ENCODE measurements around the gene NOL3. TPM values are rescaled to one million over a fixed set of nuclear protein-coding genes. Genes with fewer than 3 reads are reported as not detected.

The NOL3 gene
- total and polyA plus RNA-seq, 3 experiments from 2014 or later: 0.91 to 2.3 (median 2.1) TPM

DNA sequence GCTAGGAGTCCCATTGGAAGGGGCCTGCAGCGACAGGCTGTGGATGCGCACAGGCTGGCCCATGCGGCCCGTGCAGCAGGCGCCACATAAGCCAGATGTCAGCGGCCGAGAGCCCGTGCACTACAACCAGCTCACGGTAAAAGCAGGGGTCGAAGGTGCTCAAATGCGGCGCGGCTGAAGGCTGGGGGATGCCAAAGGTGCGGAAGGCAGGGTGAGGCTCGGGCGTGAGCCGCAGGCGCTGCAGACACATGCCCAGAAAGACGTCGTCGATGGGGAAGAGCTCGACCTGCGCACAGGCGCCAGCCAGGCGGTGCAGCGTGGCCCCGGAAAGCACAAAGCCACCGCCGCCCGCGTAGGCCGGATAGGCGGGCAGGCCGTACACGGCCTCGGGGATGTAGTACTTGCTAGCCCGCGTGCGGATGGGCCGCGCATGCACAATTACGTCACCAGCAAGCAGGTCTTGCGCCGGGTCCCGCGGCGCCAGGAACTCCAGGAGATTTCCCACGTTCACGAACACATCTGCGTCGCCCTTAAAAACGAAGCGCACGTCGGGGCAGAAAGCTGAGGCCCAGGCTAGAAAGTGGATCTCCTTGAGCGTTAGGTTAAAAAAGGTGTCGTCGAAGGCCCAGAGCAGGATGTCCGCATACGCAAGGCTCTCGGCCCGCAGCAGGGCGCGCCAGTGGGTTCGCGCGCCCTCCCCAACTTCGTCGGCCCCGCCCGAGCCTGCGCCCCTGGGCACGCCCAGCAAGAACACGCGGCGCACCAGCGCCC lies 20.9 kb upstream of the NOL3 start:
- H3K27ac Mint-ChIP-seq: no peak overlapping the region
- H3K9me3 Mint-ChIP-seq: no peaks in the 10 kb centered on the region
- no peak for DNase-seq
- Histone ChIP-seq H3K36me3 (ENCODE audit: insufficient read depth, low read length) (peaks cover 13% of the 10 kb centered on the region), H3K27ac (ENCODE audit: low read depth, low read length) (no peak overlapping the region), H3K9me3 (ENCODE audit: low read length) (no peaks in the 10 kb centered on the region), H3K4me1 (ENCODE audit: insufficient read depth, low read length) (peaks cover 7% of the 10 kb centered on the region), H3K4me3 (ENCODE audit: low read length) (no peak overlapping the region), H3K27me3 (ENCODE audit: insufficient read depth, low read length, poor library complexity, severe bottlenecking) (no peaks in the 10 kb centered on the region)
- H3K4me3 Mint-ChIP-seq: peak overlapping the region in 6 of 7 donors; percentile 32 to 57 (median 44)
- ChIA-PET CTCF (interaction anchor here (0.9 to 1.3 kb wide), 2 partner anchors 36 to 48 kb away, joined by 3 to 4 read pairs; no protein-coding TSS in a partner anchor), POLR2A (no interaction called here)
- peaks cover 21 to 40% (median 24%) of the 10 kb centered on the region in 3 donors for H3K4me1 Mint-ChIP-seq
- H3K36me3 Mint-ChIP-seq: peaks cover 5 to 39% (median 7%) of the 10 kb centered on the region in 3 donors
- H3K27me3 Mint-ChIP-seq: peaks cover 0 to 6% of the 10 kb centered on the region in 2 donors

DNA sequence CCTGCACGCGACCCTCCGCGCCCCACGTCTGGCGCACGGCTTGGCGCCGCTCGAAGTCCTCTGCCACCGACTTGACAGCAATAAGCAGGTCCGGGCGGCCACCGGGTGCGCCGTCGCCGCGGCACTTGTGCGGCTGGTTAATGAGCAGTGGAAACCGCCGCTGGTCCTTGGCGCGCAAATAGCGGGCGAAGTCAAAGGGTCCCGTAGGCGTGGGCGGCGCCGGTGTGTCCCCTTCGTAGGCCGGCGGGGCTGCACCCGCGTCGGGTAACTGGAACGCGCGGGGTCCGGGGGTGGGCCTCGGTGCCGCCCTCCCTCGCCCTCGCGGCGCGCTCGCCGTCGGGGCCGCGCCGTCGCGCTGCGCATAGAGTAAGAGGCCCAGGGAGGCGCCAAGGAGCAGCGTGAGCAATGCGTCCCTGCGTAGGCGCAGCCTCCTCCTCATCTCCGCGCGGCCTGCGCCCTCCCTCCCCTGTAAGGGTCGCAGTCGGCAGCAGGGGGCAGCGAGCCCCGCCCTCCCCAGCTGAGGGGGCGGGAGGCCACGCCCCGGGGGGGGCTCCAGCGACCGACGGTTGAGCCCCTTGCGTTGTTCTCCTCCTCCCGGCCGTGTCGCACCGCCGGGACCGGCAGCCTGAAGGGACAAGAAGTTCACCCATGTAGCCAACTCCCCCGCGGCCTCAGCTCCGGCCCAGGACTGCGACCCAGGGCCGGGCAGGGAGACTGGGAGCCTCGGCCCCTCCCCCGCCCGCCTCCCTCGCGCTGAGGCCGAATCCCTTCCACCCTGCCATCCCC lies 20.1 kb upstream of the NOL3 start:
- Histone ChIP-seq H3K4me1 (ENCODE audit: insufficient read depth, low read length) (peaks cover 7% of the 10 kb centered on the region), H3K27ac (ENCODE audit: low read depth, low read length) (no peak overlapping the region), H3K27me3 (ENCODE audit: insufficient read depth, low read length, poor library complexity, severe bottlenecking) (no peaks in the 10 kb centered on the region), H3K4me3 (ENCODE audit: low read length) (peak overlapping the region; percentile 46), H3K9me3 (ENCODE audit: low read length) (no peaks in the 10 kb centered on the region), H3K36me3 (ENCODE audit: insufficient read depth, low read length) (peaks cover 9% of the 10 kb centered on the region)
- peaks cover 0 to 6% of the 10 kb centered on the region in 2 donors for H3K27me3 Mint-ChIP-seq
- H3K27ac Mint-ChIP-seq: no peak overlapping the region
- H3K4me3 Mint-ChIP-seq: peak overlapping the region in 5 of 7 donors; percentile 19 to 87 (median 78)
- peaks cover 5 to 31% (median 7%) of the 10 kb centered on the region in 3 donors for H3K36me3 Mint-ChIP-seq
- no peaks in the 10 kb centered on the region for H3K9me3 Mint-ChIP-seq
- ChIA-PET CTCF (interaction anchor here (1.3 to 17.6 kb wide), 5 partner anchors 15 to 173 kb away, joined by 3 to 205 read pairs (median 56); partner anchors contain the start of genes EXOC3L1, FBXL8, HSF4 and MATCAP1), POLR2A (interaction anchor here (0.5 to 2.8 kb wide), 4 partner anchors 9 to 82 kb away, joined by 3 to 9 read pairs (median 6); partner anchors contain the start of genes FBXL8 and TRADD)
- DNase-seq: peak in 2 of 5 donors; percentile 26 to 36
- peaks cover 21 to 42% (median 24%) of the 10 kb centered on the region in 3 donors for H3K4me1 Mint-ChIP-seq

DNA sequence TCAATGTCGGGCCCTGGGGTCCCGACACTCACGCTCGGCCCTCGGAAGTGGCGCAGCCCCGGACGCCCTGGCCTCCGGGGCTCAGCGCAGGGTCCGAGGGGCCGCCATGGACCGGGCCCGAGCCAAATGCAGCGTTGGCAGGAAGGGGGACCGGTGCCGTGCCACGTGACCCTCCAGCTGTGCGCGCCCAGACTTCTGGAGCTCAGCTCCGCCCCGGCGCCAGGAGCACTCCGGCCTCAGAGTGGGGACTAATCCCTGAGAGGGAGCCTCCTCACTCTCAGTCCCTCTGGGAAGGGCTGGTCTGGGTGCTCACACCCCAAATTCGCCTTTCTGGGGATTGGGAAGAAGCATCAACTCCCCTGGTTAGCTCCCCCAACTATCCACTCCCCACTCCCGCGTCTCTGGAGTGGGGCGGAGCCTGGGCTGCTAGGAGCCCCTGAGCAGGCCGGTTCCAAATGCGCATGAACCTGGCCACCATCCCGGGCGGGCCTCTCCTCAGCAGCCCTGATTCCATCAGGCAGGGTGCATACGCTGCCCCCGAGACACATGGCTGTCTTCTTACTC lies 19.4 kb upstream of the NOL3 start, which contains the start of gene B3GNT9:
Gene B3GNT9 (minus strand): TSS at position 166 of the 564 bp plus-strand sequence. CDS start 513 bp downstream, outside the sequence.
- peaks cover 12% of the 10 kb centered on the region for H3K4me1 ChIP-seq (ENCODE audit: insufficient read depth, low read length)
- peaks cover 0 to 6% of the 10 kb centered on the region in 2 donors for H3K27me3 Mint-ChIP-seq
- H3K27me3 ChIP-seq (ENCODE audit: insufficient read depth, low read length, poor library complexity, severe bottlenecking): no peaks in the 10 kb centered on the region
- H3K36me3 Mint-ChIP-seq: peaks cover 5 to 24% (median 7%) of the 10 kb centered on the region in 3 donors
- peak in 1 of 5 donors; percentile 21 for DNase-seq
- peak within 1 kb of the TSS; percentile 68 to 87 (median 78) for H3K4me3 Mint-ChIP-seq
- ChIA-PET POLR2A (interaction anchor here (0.9 to 2.8 kb wide), 4 partner anchors 8 to 172 kb away, joined by 3 to 9 read pairs (median 6); partner anchors contain the start of genes FBXL8 and TRADD), CTCF (interaction anchor here (1.3 to 17.6 kb wide), 6 partner anchors 14 to 174 kb away, joined by 3 to 205 read pairs (median 30); partner anchors contain the start of genes EXOC3L1, FBXL8, HSF4 and MATCAP1)
- H3K4me1 Mint-ChIP-seq: peaks cover 24 to 49% (median 26%) of the 10 kb centered on the region in 3 donors
- H3K4me3 ChIP-seq (ENCODE audit: low read length): peak within 1 kb of the TSS; percentile 46
- H3K27ac ChIP-seq (ENCODE audit: low read depth, low read length): no peak within 1 kb of the TSS
- no peaks in the 10 kb centered on the region for H3K9me3 Mint-ChIP-seq
- H3K27ac Mint-ChIP-seq: peak within 1 kb of the TSS in 7 of 8 donors; percentile 33 to 84 (median 68)
- no peaks in the 10 kb centered on the region for H3K9me3 ChIP-seq (ENCODE audit: low read length)
- H3K36me3 ChIP-seq (ENCODE audit: insufficient read depth, low read length): peaks cover 9% of the 10 kb centered on the region

DNA sequence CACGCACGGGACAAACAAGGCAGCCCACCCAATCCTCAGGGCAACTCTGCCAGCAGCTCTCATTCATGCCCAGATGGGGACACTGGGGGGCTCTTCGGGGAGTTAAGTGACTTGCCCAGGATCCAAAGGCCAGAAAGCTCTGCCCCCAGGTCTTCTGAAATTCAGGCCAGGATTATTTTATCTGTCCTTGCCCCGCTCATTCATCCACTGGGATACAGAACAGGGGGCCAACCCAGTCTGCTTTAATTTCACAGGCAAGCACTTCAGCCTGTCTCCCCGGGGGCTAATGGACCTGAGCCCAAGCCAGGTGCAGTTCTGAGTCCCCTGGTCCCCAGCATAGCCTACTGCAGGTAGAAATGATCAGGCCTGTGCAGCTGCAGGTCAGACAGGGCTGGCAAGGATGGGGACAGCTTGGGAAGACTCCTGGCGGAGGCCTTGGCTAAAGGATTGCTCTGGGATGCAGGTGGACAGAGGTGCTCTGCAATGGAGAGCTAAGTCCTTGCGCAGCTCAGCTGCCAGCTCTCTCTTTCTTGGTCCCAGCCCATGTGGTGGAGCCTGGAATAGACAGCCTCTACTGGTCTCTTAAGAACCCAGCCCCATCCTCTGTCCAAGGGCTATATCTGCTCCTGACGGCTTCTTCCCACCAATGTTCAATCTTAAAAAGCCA lies 18.8 kb upstream of the NOL3 start:
- H3K36me3 Mint-ChIP-seq: peaks cover 5 to 18% (median 7%) of the 10 kb centered on the region in 3 donors
- H3K27me3 Mint-ChIP-seq: peaks cover 0 to 6% of the 10 kb centered on the region in 2 donors
- Histone ChIP-seq H3K27me3 (ENCODE audit: insufficient read depth, low read length, poor library complexity, severe bottlenecking) (no peaks in the 10 kb centered on the region), H3K4me1 (ENCODE audit: insufficient read depth, low read length) (peaks cover 19% of the 10 kb centered on the region), H3K4me3 (ENCODE audit: low read length) (no peak overlapping the region), H3K27ac (ENCODE audit: low read depth, low read length) (no peak overlapping the region), H3K36me3 (ENCODE audit: insufficient read depth, low read length) (peaks cover 8% of the 10 kb centered on the region), H3K9me3 (ENCODE audit: low read length) (no peaks in the 10 kb centered on the region)
- peak overlapping the region in 6 of 8 donors; percentile 33 to 84 (median 63) for H3K27ac Mint-ChIP-seq
- no peaks in the 10 kb centered on the region for H3K9me3 Mint-ChIP-seq
- no peak for DNase-seq
- H3K4me3 Mint-ChIP-seq: peak overlapping the region; percentile 68 to 87 (median 78)
- peaks cover 30 to 55% (median 33%) of the 10 kb centered on the region in 3 donors for H3K4me1 Mint-ChIP-seq
- ChIA-PET CTCF (interaction anchor here (1.0 to 17.6 kb wide), 9 partner anchors 13 to 175 kb away, joined by 3 to 205 read pairs (median 4); partner anchors contain the start of genes EXOC3L1, FBXL8, HSF4 and MATCAP1), POLR2A (interaction anchor here (0.6 to 2.8 kb wide), 4 partner anchors 8 to 842 kb away, joined by 4 to 9 read pairs (median 8); partner anchors contain the start of genes FBXL8 and TRADD)

DNA sequence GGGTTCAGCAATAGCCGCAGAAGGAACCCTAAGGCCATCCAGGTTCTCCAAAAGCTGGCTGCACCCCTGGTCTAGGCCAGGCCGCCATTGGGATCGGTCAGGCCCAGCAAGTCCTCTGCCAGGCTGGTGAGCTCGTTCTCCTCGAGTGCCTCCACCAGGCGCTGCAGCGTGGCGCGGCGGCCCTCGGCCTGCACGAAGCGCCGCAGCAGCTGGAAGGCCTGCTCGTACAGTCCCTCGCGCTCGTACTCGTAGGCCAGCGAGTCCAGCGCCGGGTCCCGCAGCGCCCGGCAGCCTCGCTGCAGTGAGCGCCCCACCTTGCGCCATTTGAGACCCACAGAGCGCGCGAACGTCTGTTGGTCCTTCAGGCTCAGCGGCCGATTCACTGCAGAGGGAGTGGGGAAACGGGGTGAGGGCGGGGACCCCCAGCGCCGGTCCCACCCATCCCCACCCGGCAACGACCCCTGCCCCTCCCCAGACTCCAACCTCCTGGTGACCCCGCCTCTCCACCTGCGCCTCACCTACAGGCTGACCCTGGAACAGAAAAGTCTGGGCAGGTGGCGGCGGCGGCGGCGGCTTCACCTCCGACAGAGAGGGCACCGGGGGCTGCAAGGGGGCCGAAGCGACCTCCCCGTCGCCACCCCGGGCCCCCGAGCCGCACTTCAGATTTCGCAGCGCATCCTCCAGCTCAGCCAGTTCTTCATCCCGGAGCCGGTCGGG lies 15.6 kb upstream of the NOL3 start:
- CTCF ChIA-PET: interaction anchor here (0.5 to 17.6 kb wide), 55 partner anchors 8 to 326 kb away, joined by 3 to 205 read pairs (median 4); partner anchors contain the start of genes ATP6V0D1, CBFB, EXOC3L1 and FBXL8
- POLR2A ChIA-PET: interaction anchor here (0.5 to 2.1 kb wide), 6 partner anchors 15 to 141 kb away, joined by 3 to 10 read pairs (median 4); partner anchors contain the start of genes CBFB and NOL3
- Histone ChIP-seq H3K9me3 (ENCODE audit: low read length) (no peaks in the 10 kb centered on the region), H3K36me3 (ENCODE audit: insufficient read depth, low read length) (no peaks in the 10 kb centered on the region), H3K4me3 (ENCODE audit: low read length) (no peak overlapping the region), H3K27ac (ENCODE audit: low read depth, low read length) (no peak overlapping the region), H3K4me1 (ENCODE audit: insufficient read depth, low read length) (peaks cover 41% of the 10 kb centered on the region), H3K27me3 (ENCODE audit: insufficient read depth, low read length, poor library complexity, severe bottlenecking) (no peaks in the 10 kb centered on the region)
- Mint-ChIP-seq H3K36me3 (peaks cover 0 to 12% (median 0%) of the 10 kb centered on the region in 3 donors), H3K4me1 (peaks cover 54 to 69% (median 56%) of the 10 kb centered on the region in 3 donors), H3K4me3 (peak overlapping the region; percentile 48 to 89 (median 73)), H3K27me3 (no peaks in the 10 kb centered on the region), H3K27ac (peak overlapping the region in 4 of 8 donors; percentile 17 to 98 (median 63)), H3K9me3 (no peaks in the 10 kb centered on the region)
- DNase-seq: no peak

DNA sequence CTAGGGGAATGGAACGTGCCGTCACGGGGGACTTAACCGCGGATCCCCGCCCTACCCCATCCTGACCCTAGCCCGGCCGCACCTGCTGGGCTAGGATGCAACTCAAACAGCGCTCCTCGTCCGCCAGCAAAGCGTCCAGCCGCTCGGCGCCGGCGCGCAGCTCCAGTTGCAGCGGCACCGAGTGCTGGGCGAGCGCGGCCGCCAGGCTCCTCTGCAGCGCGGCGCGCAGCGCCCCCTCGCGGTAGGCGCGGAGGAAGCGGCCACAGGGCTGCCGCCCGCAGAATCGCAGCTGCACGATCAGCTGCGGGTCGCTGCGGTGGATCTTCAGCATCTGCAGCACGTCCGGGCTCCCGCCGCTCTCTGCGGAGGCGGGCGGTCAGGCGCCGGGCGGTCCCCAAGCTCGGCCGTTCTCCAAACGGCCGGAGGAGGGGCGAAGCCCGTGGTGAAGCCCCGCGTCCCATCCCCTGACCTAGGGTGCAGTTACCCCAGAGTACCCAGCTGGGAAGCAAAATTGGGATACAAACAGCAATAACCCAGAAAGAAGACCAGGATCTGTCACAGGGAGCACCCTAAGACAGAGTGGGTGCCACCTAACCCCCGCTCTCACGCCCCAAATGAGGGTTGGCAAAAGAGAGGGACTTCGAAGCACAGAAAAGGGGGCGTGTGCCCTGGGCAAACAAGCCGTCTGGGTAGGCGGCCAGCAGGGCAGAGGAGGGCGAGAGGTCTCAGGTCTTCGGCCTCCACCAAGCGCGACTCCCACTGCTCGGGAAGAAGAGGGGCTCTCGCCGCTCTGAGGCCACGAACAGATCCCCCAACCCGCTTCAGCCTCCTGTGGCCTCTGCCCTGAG lies 14.8 kb upstream of the NOL3 start:
- Mint-ChIP-seq H3K36me3 (peaks cover 0 to 15% (median 0%) of the 10 kb centered on the region in 3 donors), H3K27me3 (peaks cover 0 to 4% of the 10 kb centered on the region in 2 donors), H3K27ac (peak overlapping the region in 6 of 8 donors; percentile 17 to 98 (median 82)), H3K9me3 (no peaks in the 10 kb centered on the region), H3K4me1 (peaks cover 54 to 75% (median 59%) of the 10 kb centered on the region in 3 donors), H3K4me3 (peak overlapping the region; percentile 48 to 92 (median 73))
- Histone ChIP-seq H3K27ac (ENCODE audit: low read depth, low read length) (no peak overlapping the region), H3K9me3 (ENCODE audit: low read length) (no peaks in the 10 kb centered on the region), H3K4me1 (ENCODE audit: insufficient read depth, low read length) (peaks cover 44% of the 10 kb centered on the region), H3K27me3 (ENCODE audit: insufficient read depth, low read length, poor library complexity, severe bottlenecking) (no peaks in the 10 kb centered on the region), H3K4me3 (ENCODE audit: low read length) (no peak overlapping the region), H3K36me3 (ENCODE audit: insufficient read depth, low read length) (no peaks in the 10 kb centered on the region)
- DNase-seq: peak; percentile 73 to 81 (median 75)
- ChIA-PET CTCF (interaction anchor here (0.5 to 17.6 kb wide), 56 partner anchors 8 to 325 kb away, joined by 3 to 205 read pairs (median 4); partner anchors contain the start of genes ATP6V0D1, CBFB, EXOC3L1 and FBXL8), POLR2A (interaction anchor here (0.5 to 2.1 kb wide), 6 partner anchors 15 to 142 kb away, joined by 3 to 10 read pairs (median 4); partner anchors contain the start of genes CBFB and NOL3)
